ENCODE results near the gene SCG5.

SCG5 gene

DNA sequence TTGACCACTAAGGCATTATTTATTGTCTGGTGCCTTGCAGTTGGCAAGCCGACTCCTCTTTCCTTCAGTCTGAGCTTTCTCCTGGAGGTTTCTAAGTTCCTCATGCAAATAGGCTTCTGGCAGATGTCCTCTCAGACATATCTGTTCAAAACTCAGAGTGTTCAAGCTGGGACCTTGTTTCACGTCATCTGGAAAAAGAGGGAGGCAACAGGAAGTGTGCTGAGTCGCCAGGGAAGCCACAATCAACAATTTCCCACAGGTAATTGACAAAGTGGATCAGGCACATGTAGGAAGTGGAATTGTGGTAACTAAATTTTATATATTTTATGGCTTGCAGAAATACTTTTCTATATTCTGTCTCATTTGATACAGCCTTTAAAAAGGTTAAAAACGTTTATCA lies 14.6 kb downstream of the SCG5 start:
- no peaks in the 10 kb centered on the region for H3K27me3 ChIP-seq (ENCODE audit: insufficient read depth, low read length)
- H3K9me2 ChIP-seq (ENCODE audit: low read depth, low read length), result no peaks in the 10 kb centered on the region
- H3K4me3 ChIP-seq (ENCODE audit: low read depth, low read length, poor library complexity, severe bottlenecking), result no peak overlapping the region
- H2AFZ ChIP-seq (ENCODE audit: low read length), result no peak overlapping the region
- H3K9me3 ChIP-seq (ENCODE audit: low read length), result no peaks in the 10 kb centered on the region
- no peaks in the 10 kb centered on the region for H4K20me1 ChIP-seq (ENCODE audit: insufficient read depth, low read length)
- no peaks in the 10 kb centered on the region for H3K79me2 ChIP-seq (ENCODE audit: insufficient read depth, low read length)
- no peaks in the 10 kb centered on the region for H3K4me1 ChIP-seq (ENCODE audit: insufficient read depth, low read length, severe bottlenecking)
- no peak overlapping the region for H3K4me2 ChIP-seq (ENCODE audit: low read length)
- no peak overlapping the region for H3K27ac ChIP-seq (ENCODE audit: low read depth, low read length, poor library complexity, severe bottlenecking)
- no peak for TF ChIP-seq EZH2 (IDR thresholded peaks at IDR 0.05; ENCODE audit: borderline replicate concordance, low read length)
- TF ChIP-seq, protein P1, sequence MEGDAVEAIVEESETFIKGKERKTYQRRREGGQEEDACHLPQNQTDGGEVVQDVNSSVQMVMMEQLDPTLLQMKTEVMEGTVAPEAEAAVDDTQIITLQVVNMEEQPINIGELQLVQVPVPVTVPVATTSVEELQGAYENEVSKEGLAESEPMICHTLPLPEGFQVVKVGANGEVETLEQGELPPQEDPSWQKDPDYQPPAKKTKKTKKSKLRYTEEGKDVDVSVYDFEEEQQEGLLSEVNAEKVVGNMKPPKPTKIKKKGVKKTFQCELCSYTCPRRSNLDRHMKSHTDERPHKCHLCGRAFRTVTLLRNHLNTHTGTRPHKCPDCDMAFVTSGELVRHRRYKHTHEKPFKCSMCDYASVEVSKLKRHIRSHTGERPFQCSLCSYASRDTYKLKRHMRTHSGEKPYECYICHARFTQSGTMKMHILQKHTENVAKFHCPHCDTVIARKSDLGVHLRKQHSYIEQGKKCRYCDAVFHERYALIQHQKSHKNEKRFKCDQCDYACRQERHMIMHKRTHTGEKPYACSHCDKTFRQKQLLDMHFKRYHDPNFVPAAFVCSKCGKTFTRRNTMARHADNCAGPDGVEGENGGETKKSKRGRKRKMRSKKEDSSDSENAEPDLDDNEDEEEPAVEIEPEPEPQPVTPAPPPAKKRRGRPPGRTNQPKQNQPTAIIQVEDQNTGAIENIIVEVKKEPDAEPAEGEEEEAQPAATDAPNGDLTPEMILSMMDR (IDR thresholded peaks at IDR 0.05; ENCODE audit: low read length), result no peak
- peaks cover 49% of the 10 kb centered on the region for H3K36me3 ChIP-seq (ENCODE audit: insufficient read depth, low read length)
- H3F3A ChIP-seq (ENCODE audit: insufficient read depth, low read length), result no peaks in the 10 kb centered on the region
- no peak overlapping the region for H3K9ac ChIP-seq (ENCODE audit: low read length)

DNA sequence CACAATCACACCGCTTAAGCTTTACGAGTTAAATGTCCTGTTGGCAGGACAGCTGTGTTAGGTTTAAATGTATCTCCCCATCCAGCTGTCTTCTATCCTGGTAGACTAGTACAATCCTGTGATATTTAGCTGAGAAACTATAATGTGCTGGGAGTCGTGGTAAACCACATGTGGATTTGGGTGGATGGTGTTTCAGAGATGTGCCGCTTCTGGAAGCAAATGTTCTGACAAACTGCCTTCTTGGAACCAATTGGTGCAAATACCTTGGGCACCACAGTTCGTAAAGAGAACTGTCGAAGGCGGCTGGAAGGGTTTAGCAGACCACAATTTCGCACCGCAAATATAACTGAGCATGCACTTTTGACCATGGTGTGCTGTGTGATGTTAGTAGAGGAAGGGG lies 15.0 kb downstream of the SCG5 start:
- H3K79me2 ChIP-seq (ENCODE audit: insufficient read depth, low read length), result no peaks in the 10 kb centered on the region
- no peaks in the 10 kb centered on the region for H3F3A ChIP-seq (ENCODE audit: insufficient read depth, low read length)
- H3K4me2 ChIP-seq (ENCODE audit: low read length), result no peak overlapping the region
- no peaks in the 10 kb centered on the region for H3K9me2 ChIP-seq (ENCODE audit: low read depth, low read length)
- H2AFZ ChIP-seq (ENCODE audit: low read length), result no peak overlapping the region
- no peak overlapping the region for H3K27ac ChIP-seq (ENCODE audit: low read depth, low read length, poor library complexity, severe bottlenecking)
- no peak overlapping the region for H3K4me3 ChIP-seq (ENCODE audit: low read depth, low read length, poor library complexity, severe bottlenecking)
- TF ChIP-seq, protein P1 (IDR thresholded peaks at IDR 0.05; ENCODE audit: low read length), result no peak
- no peak for TF ChIP-seq EZH2 (IDR thresholded peaks at IDR 0.05; ENCODE audit: borderline replicate concordance, low read length)
- H3K36me3 ChIP-seq (ENCODE audit: insufficient read depth, low read length), result peaks cover 48% of the 10 kb centered on the region
- no peaks in the 10 kb centered on the region for H3K9me3 ChIP-seq (ENCODE audit: low read length)
- H3K27me3 ChIP-seq (ENCODE audit: insufficient read depth, low read length), result no peaks in the 10 kb centered on the region
- H3K4me1 ChIP-seq (ENCODE audit: insufficient read depth, low read length, severe bottlenecking), result no peaks in the 10 kb centered on the region
- H4K20me1 ChIP-seq (ENCODE audit: insufficient read depth, low read length), result no peaks in the 10 kb centered on the region
- no peak overlapping the region for H3K9ac ChIP-seq (ENCODE audit: low read length)

DNA sequence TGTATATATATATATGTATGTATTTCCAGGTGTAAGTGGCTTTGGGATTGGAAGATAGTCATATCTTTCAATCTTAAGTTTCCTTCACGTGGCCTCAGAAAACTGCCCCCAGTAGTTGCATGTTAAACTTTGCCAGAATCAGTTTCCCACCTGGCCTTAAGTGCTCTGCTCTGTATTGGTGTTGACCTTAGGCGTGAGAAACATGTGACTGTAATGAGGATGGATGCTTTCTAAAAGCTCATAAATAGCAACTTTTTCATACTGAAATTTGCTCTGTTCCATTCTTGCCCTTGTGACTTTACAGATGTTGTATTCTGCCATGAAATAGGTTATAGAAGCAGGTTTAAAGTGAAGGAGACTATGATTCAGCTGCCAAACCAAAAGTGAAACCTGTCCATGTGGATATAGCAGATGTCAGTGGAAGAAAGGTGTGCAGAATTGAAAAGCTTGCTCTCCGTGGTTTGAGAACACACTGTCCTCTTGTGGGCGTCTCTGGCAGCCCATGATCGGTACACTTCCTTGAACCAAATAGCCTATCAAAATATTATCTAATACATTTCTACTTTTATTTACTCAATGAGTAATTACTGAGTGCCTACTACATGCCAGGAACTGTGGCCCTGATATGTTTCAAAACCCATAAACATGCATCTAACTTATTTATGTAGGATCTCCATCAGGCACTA lies 15.8 kb downstream of the SCG5 start:
- no peaks in the 10 kb centered on the region for H3K79me2 ChIP-seq (ENCODE audit: insufficient read depth, low read length)
- H3K9ac ChIP-seq (ENCODE audit: low read length), result no peak overlapping the region
- H3K36me3 ChIP-seq (ENCODE audit: insufficient read depth, low read length), result peaks cover 39% of the 10 kb centered on the region
- no peak for TF ChIP-seq EZH2 (IDR thresholded peaks at IDR 0.05; ENCODE audit: borderline replicate concordance, low read length)
- TF ChIP-seq, protein P1 (IDR thresholded peaks at IDR 0.05; ENCODE audit: low read length), result no peak
- H4K20me1 ChIP-seq (ENCODE audit: insufficient read depth, low read length), result no peaks in the 10 kb centered on the region
- no peaks in the 10 kb centered on the region for H3K9me3 ChIP-seq (ENCODE audit: low read length)
- H3K4me3 ChIP-seq (ENCODE audit: low read depth, low read length, poor library complexity, severe bottlenecking), result no peak overlapping the region
- no peaks in the 10 kb centered on the region for H3K4me1 ChIP-seq (ENCODE audit: insufficient read depth, low read length, severe bottlenecking)
- H3K9me2 ChIP-seq (ENCODE audit: low read depth, low read length), result no peaks in the 10 kb centered on the region
- no peaks in the 10 kb centered on the region for H3K27me3 ChIP-seq (ENCODE audit: insufficient read depth, low read length)
- H3K4me2 ChIP-seq (ENCODE audit: low read length), result no peak overlapping the region
- no peak overlapping the region for H2AFZ ChIP-seq (ENCODE audit: low read length)
- no peaks in the 10 kb centered on the region for H3F3A ChIP-seq (ENCODE audit: insufficient read depth, low read length)
- no peak overlapping the region for H3K27ac ChIP-seq (ENCODE audit: low read depth, low read length, poor library complexity, severe bottlenecking)

All from OCI-LY1 (cell line).